Lower lobe of right lung (tissue), 2 donors: ENCODE measurements around the gene MLXIP. TPM values are rescaled to one million over a fixed set of nuclear protein-coding genes. Genes with fewer than 3 reads are reported as not detected.

Source experiments
- ATAC-seq, 2 donors: fragments of 200-7000 bp; cut with Tn5 transposase; one replicate each; pipeline ENCODE4 v1.9.1; 2020 to 2022; ENCODE audit warnings: mild to moderate bottlenecking in 2 of 2, moderate library complexity in 2 of 2
- DNase-seq: peaks from one replicate; pipeline ENCODE4 v3.0.0-alpha.2; 2020
- H3K27ac ChIP-seq: fragments of 200-600 bp; one replicate; pipeline ENCODE4 v1.8.0; 2022
- H3K27me3 ChIP-seq: fragments of 200-600 bp; one replicate; pipeline ENCODE4 v1.8.0; 2022; ENCODE audit warnings: low read depth
- H3K36me3 ChIP-seq: fragments of 200-600 bp; one replicate; pipeline ENCODE4 v1.8.0; 2022; ENCODE audit warnings: mild to moderate bottlenecking
- H3K4me1 ChIP-seq: fragments of 200-600 bp; one replicate; pipeline ENCODE4 v1.8.0; 2022
- H3K4me3 ChIP-seq: fragments of 200-600 bp; one replicate; pipeline ENCODE4 v1.8.0; 2022; ENCODE audit warnings: mild to moderate bottlenecking
- H3K9me3 ChIP-seq: fragments of 200-600 bp; one replicate; pipeline ENCODE4 v1.8.0; 2022
- intact Hi-C: fragments of 100-400 bp; cut with DNase I; formaldehyde crosslinking; loops from one replicate; pipeline ENCODE4 v1.11.0; 2022
- total RNA-seq: library from RNA; stranded (reverse); fragmentation: NEBNext Ultra II Directional; extraction: Animal tissue kit (Norgen Biotek cat#: 25700); gene quantifications from one replicate; pipeline ENCODE4 v1.2.1, GENCODE V29; 2021
- TF ChIP-seq, protein P1 (sequence below): fragments of 200-600 bp; IDR thresholded peaks from one replicate; pipeline ENCODE4 v1.8.0; 2022; ENCODE audit warnings: antibody characterized with exemption, mild to moderate bottlenecking
- donor health status: DM: no; HTN: yes; CAD: no; lungs with severe emphysema.

The MLXIP gene
- total RNA-seq, 1 donor from 2014 or later = 55.9 TPM

DNA sequence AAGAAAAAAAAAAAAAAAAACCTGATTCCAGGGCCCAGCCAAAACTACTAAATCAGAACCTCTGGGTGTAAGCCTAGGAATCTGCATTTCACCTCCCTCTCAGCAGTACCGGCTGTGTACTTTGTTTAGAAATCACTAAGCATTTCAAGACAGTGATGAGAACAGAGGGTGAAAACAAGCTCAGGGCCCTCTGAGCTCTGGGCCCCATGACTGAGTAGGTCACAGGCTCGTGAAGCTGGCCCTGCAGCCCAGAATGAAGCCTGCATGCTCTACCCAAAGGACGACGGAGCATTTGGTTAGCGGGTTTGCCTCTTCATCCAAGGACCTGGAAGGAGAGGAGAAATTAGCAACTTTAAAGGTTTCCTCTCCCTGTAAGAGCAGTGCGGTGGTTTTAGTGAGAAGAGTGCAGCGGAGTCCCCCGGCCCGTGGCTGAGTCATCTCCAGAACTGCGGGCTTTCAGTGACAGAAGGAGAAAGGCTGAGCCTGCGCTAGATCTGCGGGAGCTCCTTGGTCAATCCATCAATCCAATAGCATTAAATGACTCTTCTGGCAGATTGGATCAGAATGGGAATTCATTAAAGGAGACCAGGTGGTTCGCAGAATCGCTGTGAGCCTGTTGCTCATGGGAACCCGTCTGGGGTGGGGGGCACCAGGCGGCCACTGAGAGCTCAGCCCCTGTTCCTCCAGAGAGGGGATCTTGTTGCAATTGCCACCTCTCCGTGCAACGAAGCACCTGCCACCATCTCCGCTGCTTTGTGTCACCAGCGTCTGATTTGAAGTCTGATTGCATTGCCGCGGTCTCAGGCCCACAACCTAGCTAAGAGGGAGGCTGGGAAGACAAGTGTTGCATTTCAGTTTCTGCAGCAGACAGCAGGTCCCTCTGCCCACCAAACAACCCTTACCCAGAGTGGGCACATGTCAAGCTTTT, 88.1 kb downstream of the MLXIP start:
- Histone ChIP-seq H3K4me1 (no peaks in the 10 kb centered on the region), H3K9me3 (no peaks in the 10 kb centered on the region), H3K27ac (no peak overlapping the region), H3K4me3 (no peak overlapping the region), H3K27me3 (no peaks in the 10 kb centered on the region), H3K36me3 (no peaks in the 10 kb centered on the region)
- DNase-seq (no peak), ATAC-seq (no peak)
- intact Hi-C loops = no loop called here
- TF ChIP-seq, protein P1, sequence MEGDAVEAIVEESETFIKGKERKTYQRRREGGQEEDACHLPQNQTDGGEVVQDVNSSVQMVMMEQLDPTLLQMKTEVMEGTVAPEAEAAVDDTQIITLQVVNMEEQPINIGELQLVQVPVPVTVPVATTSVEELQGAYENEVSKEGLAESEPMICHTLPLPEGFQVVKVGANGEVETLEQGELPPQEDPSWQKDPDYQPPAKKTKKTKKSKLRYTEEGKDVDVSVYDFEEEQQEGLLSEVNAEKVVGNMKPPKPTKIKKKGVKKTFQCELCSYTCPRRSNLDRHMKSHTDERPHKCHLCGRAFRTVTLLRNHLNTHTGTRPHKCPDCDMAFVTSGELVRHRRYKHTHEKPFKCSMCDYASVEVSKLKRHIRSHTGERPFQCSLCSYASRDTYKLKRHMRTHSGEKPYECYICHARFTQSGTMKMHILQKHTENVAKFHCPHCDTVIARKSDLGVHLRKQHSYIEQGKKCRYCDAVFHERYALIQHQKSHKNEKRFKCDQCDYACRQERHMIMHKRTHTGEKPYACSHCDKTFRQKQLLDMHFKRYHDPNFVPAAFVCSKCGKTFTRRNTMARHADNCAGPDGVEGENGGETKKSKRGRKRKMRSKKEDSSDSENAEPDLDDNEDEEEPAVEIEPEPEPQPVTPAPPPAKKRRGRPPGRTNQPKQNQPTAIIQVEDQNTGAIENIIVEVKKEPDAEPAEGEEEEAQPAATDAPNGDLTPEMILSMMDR = no peak

DNA sequence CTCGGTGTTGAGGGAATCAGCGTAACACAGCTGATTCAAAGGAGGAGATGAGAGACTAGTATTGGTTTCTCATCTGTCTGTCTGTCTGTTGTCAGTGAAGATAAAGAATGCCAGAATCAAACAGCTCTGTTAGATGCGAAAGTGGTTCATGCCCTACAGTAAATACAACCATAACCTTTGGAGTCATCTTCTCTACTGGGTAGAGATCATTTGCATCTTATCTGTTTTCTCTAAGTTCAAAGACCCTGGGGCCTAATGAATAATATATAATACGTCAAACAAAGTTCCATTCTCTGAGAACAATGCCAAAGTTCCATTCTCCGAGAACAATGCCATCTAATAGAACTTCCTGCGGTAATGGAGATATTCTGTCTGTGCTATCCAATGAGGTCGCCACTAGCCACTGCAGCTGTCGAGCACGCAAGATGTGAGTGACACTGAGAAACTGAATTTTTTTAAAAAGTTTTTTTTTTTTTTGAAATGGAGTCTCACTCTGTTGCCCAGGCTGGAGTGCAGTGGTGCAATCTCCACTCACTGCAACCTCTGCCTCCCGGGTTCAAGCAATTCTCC, 88.9 kb downstream of the MLXIP start:
- Histone ChIP-seq H3K36me3 (no peaks in the 10 kb centered on the region), H3K27me3 (no peaks in the 10 kb centered on the region), H3K4me1 (no peaks in the 10 kb centered on the region), H3K4me3 (no peak overlapping the region), H3K27ac (no peak overlapping the region), H3K9me3 (no peaks in the 10 kb centered on the region)
- TF ChIP-seq, protein P1 = no peak
- intact Hi-C loops = no loop called here
- ATAC-seq (no peak), DNase-seq (no peak)

DNA sequence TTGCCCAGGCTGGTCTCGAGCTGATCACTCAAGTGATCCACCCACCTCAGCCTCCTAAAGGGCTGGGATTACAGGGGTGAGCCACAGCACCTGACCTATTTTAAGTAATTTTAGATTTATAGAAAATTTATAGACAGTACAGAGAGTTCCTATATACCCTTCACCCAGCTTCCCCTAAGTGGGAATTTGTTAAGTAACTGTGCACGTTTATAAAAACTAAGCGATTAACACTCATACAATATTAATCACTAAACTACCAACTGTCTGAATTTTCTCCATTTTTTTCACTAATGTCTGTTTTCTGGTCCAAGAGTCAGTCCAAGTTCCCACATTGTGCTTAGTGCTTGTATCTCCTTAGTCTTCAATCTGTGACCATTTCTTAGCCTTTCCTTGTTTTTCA, 89.9 kb downstream of the MLXIP start:
- no peaks in the 10 kb centered on the region for H3K4me1 ChIP-seq
- no peaks in the 10 kb centered on the region for H3K27me3 ChIP-seq
- no peaks in the 10 kb centered on the region for H3K9me3 ChIP-seq
- TF ChIP-seq, protein P1 = no peak
- intact Hi-C loops = no loop called here
- no peaks in the 10 kb centered on the region for H3K36me3 ChIP-seq
- H3K27ac ChIP-seq = no peak overlapping the region
- no peak for DNase-seq
- H3K4me3 ChIP-seq = no peak overlapping the region
- no peak for ATAC-seq

DNA sequence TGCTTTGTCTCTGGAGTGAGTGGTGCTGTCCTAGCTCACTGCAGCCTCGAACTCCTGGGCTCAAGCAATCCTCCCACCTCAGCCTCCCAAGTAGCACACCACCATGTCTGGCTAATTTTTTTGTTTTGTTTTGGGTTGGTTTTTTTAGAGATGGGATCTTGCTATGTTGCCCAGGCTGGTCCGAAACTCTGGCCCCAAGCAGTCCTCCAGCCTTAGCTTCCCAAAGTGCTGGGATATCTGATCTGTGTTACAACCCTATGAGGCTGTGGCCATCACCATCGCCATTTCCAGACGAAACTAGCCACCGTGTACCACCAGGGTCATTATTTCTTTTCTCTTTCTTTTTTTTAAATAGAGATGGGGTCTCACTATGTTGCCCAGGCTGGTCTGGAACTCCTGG, 92.8 kb downstream of the MLXIP start:
- no peak overlapping the region for H3K4me3 ChIP-seq
- no peaks in the 10 kb centered on the region for H3K36me3 ChIP-seq
- H3K9me3 ChIP-seq = no peaks in the 10 kb centered on the region
- no peak overlapping the region for H3K27ac ChIP-seq
- ATAC-seq (no peak), DNase-seq (no peak)
- intact Hi-C loops = no loop called here
- no peaks in the 10 kb centered on the region for H3K27me3 ChIP-seq
- H3K4me1 ChIP-seq = no peaks in the 10 kb centered on the region
- TF ChIP-seq, protein P1 = no peak

DNA sequence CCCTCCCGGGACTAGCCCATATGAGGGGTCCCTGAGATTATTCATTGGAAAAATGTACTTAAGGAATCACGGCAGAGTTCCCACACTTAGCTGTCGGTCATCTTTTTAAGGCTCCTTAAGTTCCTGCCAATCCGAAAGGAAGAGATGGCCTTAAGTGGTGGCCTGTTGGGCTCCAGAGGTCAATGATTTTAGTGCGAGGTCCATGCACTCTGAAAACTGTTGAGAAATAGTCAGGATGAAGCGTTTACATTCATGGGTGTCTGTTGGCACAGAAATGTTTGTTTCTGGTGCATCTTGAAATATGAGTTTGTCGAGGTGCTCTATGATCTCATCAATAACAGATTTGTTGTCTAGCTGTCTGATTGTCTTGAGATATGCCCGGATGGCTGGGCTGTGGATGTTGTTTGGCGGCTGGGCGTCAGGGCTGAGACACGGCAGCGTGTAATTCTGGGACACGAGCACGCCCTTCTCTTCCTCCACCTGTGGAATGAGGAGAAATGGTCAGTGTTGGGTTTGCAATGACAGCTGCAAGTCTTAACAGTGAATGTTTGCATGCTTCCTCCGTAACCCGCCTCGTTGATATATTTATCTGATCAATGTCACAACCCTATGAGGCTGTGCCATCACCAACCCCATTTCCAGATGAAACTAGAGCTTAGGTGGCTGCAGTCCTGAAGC, 93.8 kb downstream of the MLXIP start:
- ATAC-seq (no peak), DNase-seq (no peak)
- no peak overlapping the region for H3K4me3 ChIP-seq
- no peaks in the 10 kb centered on the region for H3K36me3 ChIP-seq
- no peak overlapping the region for H3K27ac ChIP-seq
- H3K27me3 ChIP-seq = no peaks in the 10 kb centered on the region
- intact Hi-C loops = no loop called here
- H3K9me3 ChIP-seq = no peaks in the 10 kb centered on the region
- TF ChIP-seq, protein P1 = no peak
- H3K4me1 ChIP-seq = no peaks in the 10 kb centered on the region
